Islet precursor cell (in vitro differentiated cells): ENCODE measurements around the gene NDUFAF3.

Experiments used
- DNase-seq: peaks from one replicate; pipeline ENCODE4 v3.0.0-alpha.2; 2018

NDUFAF3 gene, protein sequence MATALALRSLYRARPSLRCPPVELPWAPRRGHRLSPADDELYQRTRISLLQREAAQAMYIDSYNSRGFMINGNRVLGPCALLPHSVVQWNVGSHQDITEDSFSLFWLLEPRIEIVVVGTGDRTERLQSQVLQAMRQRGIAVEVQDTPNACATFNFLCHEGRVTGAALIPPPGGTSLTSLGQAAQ

DNA sequence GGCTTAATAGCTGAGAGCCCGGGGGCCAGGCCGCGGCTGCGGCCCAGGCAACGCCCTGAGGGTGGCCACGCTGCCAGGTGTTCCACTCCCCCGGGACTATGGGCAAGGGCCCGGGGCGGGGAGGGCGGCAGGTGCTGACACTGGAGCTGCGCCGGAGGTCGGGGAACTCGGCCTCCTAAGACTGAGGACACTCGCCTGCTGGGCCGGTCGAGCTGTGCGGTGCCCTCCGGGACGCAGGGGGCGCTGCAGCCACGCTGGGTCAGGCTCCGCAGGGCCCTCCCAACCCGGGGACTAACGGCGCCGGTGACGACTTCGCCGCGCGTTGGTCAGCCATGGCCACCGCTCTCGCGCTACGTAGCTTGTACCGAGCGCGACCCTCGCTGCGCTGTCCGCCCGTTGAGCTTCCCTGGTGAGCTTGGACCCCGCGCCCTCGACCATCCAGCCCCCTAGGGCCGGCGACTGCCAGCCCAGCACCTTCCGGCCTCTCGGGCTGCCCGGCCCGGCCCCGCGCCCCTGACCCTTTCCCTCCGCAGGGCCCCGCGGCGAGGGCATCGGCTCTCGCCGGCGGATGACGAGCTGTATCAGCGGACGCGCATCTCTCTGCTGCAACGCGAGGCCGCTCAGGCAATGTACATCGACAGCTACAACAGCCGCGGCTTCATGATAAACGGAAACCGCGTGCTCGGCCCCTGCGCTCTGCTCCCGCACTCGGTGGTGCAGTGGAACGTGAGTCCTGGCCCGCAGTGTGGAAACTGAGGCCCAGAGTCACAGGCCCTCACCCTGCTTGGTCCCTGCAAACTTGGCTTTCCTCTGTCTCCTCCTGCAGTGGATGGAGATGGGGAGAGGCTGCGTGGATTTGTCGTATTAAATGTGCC, at the start of gene NDUFAF3:
Gene NDUFAF3, plus strand, starts transcription at position 309 of the 875 bp plus-strand sequence. Its CDS starts 24 bp downstream, at position 333.
- DNase-seq = peak; percentile 98

DNA sequence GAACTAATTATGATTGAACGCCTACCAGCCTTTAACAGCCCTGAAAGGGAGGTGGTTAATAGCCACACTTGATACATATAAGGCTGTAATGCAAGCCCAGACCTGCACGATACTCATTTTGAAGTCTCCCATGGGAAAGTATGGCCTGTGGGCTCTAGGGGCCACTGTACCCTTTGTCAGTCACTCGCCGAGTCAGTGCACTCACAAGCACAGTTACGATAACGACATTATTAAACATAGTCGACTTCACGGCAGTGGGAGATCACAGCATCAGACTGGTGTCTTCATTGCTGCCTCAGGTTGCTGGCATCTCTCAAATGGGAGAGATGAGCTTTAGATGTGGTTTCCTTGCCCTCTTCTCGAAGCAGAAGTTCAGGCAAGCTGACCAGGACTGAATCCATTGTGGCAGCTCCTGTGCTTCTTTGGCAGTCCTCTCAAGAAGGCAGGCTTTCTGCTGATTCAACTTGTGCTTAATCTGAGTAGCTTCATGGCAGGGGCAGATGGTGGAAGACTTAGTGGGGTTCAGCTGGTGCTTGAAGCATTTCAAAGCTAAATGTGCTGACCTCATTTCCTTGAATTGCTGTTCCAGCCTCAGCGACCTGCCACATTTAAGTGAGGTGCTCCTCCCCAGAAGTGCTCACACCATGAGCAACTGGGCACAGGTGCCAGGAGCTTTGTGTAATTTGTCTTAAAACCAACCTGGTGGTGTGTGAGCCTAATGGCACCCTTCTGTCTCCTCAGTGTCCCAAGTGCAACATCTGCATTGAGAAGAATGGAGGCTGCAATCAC, 47.7 kb upstream of the NDUFAF3 start:
- no peak for DNase-seq

GRCh38 chr3:48979451-48979850, 42.5 kb upstream of the NDUFAF3 start:
- no peak for DNase-seq

DNA sequence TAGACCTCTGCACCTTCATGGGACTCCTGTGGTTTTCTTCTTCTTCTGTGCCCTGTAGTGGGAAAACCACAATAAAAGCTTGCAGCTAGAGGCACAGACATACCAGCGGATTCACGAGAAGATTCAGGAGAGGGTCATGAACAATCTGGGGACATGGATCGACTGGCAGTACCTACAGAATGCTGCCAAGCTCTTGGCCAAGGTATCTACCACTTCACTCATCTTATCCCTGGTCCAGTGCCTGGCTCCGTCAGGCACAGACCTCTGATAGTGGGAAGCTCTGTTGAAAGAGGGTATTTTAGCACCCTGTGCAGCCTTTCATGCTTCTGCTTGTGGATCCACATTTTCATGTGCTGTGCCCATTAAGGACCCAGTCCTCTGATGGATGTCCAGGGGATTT, 41.6 kb upstream of the NDUFAF3 start:
- no peak for DNase-seq

- no peak for DNase-seq
Measured at GRCh38 chr3:48982016-48982415, 39.9 kb upstream of the NDUFAF3 start.

DNA sequence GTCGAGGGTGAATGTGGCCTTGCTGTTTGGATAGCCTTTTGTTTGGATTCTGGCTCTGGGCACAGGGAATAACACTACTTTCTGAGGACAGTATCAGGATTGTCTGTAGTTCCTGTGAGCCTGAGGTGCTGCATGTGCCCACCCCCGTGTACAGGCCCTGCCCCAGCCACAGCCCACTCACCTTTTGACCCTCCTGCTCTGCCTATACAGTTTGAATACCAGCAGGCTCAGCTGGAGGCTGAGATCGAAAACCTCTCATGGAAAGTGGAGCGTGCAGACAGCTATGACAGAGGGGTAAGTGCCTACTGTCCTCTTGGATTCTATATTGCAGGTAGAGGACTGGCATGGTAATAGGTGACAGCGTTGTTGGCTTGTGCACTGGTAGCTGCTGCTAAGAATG, 39.2 kb upstream of the NDUFAF3 start:
- no peak for DNase-seq

DNA sequence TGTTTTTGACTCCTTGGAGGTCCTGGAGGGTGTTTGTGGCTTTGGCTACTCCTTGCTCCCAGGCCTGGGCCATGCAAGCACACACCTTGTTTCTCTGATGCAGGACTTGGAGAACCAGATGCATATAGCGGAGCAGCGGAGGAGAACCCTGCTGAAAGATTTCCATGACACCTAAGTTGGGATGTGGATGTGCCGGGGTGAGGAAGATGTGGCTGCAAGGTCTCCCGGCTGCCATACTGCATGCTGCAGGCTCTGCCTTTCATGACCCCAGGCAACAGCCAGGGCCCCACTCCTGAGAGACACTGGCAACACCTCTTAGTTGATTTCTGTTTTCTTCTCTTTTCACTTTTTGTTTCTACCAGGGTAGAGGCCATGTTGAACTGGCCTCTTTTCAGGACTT, 38.8 kb upstream of the NDUFAF3 start:
- no peak for DNase-seq

GRCh38 chr3:48984663-48985062, 37.3 kb upstream of the NDUFAF3 start:
- no peak for DNase-seq

- DNase-seq = no peak
Measured at GRCh38 chr3:48985831-48986376, 36.0 kb upstream of the NDUFAF3 start.

- peak; percentile 84 for DNase-seq
Measured at GRCh38 chr3:48989126-48989795, 32.7 kb upstream of the NDUFAF3 start.

DNA sequence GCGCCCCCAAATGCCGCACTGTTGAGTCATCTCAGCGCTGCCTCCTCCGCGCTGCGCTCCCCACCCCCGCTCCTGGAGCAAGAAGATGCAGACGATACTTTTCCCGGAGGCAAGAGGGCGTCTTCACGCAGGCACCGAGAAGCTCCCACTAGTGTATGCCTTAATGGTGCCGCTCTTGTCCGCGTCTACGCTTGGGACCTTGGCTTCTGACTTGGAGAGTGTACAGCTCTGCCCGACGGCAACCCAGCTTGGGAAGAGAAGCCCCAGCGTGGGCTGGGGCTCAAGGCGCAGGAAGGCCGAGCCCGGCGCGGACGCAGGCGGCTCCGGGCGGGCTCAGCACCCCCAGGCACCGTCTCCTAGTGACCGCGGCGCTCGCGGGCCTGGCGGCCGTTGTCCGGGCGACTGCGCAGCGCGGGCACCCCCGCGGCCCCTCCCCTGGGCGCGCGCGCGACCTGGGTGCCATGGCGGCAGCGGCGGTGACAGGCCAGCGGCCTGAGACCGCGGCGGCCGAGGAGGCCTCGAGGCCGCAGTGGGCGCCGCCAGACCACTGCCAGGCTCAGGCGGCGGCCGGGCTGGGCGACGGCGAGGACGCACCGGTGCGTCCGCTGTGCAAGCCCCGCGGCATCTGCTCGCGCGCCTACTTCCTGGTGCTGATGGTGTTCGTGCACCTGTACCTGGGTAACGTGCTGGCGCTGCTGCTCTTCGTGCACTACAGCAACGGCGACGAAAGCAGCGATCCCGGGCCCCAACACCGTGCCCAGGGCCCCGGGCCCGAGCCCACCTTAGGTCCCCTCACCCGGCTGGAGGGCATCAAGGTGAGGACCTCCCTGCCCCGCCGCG, 31.9 kb upstream of the NDUFAF3 start, which contains the start of gene P4HTM:
Gene P4HTM, plus strand, starts transcription at position 446 of the 840 bp plus-strand sequence. Its CDS starts 16 bp downstream, at position 462.
- peak; percentile 97 for DNase-seq

DNA sequence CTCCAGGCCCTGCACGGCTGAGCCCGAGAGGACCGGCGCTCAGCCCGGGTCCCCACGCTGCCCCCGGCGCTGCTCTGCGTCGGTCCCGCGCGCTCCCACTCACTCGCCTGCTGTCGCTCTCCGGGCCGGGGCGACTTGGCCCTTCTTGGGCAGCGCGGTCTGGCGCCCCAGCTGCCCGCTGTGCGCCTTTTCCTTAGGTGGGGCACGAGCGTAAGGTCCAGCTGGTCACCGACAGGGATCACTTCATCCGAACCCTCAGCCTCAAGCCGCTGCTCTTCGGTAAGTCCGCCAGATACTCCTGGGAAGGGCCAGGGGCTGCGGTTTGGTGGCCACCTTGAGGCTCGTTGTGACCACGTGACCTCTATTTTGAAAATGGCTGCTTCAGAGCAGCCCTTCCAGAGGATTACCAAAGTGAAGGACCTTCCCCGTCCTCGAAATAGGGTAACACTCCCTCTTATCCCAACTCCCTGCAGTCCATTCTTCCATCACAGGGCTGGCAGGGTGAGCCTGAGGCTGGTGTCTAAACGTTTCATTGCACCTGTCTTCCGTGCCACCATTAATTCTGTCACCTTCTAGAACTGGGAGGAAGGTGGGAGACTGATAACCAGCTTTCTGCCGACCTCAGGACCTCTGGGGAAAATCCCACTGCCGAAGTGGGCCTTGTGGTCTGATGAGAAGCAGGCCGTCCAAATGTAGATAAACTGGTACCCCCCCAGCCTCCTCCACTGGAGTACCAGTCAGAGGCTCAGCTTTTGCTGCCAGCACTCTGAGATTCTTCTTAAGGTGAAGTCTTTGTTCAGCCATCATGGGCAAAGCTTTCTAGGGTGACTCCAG, 31.1 kb upstream of the NDUFAF3 start:
- peak; percentile 68 for DNase-seq

GRCh38 chr3:48991851-48992545, 29.9 kb upstream of the NDUFAF3 start:
- no peak for DNase-seq

GRCh38 chr3:48993834-48994233, 28.1 kb upstream of the NDUFAF3 start:
- no peak for DNase-seq

- DNase-seq = no peak
Measured at GRCh38 chr3:48996640-48997039, 25.3 kb upstream of the NDUFAF3 start.

DNA sequence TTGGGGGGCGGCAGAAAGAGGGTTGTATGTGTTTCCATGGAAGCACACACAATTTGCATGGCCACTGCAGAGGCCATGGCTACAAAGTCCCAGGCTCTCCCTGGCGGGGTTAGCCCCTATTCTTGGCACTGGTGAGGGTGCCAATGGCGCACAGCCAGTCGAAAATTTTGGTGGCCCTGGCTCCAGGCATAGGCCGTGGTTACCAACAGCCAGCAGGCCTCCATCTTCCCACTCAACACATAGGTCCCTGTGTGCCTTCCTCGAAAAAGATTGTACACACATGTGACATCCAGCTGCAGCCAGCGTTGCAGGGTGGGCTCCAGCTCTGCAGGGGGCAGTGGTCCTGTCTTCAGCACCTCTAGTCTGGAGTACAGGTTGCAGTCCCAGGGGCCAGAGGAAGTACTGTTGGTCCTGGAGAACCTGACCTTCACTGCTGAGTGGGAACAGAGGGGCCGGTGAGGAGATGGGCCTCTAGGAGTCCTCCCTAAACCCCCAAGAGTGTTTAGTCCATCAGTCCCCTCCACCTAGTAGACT, 24.8 kb upstream of the NDUFAF3 start:
- no peak for DNase-seq

GRCh38 chr3:48997714-48998637, 23.9 kb upstream of the NDUFAF3 start:
- no peak for DNase-seq

DNA sequence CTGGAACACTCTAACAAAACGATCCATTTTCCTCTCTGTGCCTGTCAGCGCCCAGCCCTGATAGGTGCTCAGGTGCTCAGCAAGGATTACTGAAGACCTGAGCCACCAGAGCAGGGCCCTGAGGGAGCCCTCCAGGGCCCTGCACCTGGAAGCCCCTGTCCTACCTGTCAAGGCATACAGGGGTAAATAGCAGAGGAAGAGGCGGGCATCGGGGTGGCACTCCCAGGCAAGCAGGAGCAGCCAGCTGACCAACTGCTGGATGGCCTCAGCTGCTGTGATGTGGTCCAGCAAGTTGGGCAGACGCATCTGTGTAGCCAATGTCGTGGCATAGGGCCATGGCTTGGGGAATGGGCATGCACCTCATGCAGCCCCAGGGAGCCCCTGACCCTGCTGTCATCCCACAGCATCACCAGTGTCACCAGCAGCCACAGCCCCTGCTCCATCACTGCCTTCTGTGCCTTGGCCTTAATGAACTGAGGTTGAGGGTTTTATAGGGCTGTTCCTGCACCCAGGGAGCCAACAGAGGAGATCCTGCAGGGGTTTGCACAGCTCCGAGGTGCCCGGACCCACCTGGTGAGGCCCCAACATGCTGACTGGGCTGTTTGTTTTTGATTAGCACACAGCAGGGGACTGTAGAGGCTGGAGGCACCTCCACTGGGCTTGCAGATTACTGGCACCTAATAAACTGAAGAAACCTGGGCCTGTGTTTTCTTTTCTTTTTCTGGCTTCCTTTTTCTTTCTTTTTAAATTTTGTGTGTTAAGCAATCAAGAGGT, 22.6 kb upstream of the NDUFAF3 start:
- DNase-seq = no peak
